AG04450 (cell line): Measurements from ENCODE around the gene ANAPC15. TPM values are rescaled to one million over a fixed set of nuclear protein-coding genes. Genes with fewer than 3 reads are reported as not detected.

Experiments
- CTCF ChIA-PET: fragments of 300-600, 350-600 bp; formaldehyde crosslinking; extraction: SDS; loops from one replicate; lab custom pipeline; 2022; ENCODE audit warnings: antibody characterized with exemption, inconsistent platforms; lab: Charles Lee
- POLR2A ChIA-PET: fragments of 350-600 bp; formaldehyde crosslinking; extraction: SDS; loops from one replicate; lab custom pipeline; 2021; ENCODE audit warnings: antibody characterized with exemption, inconsistent platforms; lab: Yijun Ruan, JAX
- DNase-seq: peaks from one replicate; pipeline ENCODE4 v3.0.0-alpha.2; 2011; ENCODE audit warnings: low read depth, low spot score
- H3K27ac ChIP-seq: one replicate; pipeline ENCODE4 v1.5.1; 2012; ENCODE audit warnings: low read depth, low read length, control low read depth
- H3K27me3 ChIP-seq: one replicate; pipeline ENCODE4 v1.6.0; 2012; ENCODE audit warnings: low read length; ENCODE audit not compliant: control insufficient read depth, insufficient read depth
- H3K4me3 ChIP-seq: 2 replicates; pipeline ENCODE4 v1.5.1; 2011; ENCODE audit warnings: mild to moderate bottlenecking, low read depth, low read length, control low read depth
- H3K9me3 ChIP-seq: 2 replicates; pipeline ENCODE4 v1.5.1; 2012; ENCODE audit warnings: low read length; ENCODE audit not compliant: control insufficient read depth, insufficient read depth
- polyA plus RNA-seq: library from polyadenylated mRNA; depleted of rRNA; stranded (reverse); fragments of >200 nt; gene quantifications from 2 replicates; pipeline ENCODE4 v1.2.3, GENCODE V29; 2011
- TF ChIP-seq, protein P1 (sequence below): IDR thresholded peaks from 2 replicates; pipeline ENCODE4 v1.5.1; 2011; ENCODE audit warnings: low read depth, low read length, control low read depth, inconsistent platforms

Gene ANAPC15
- polyA plus RNA-seq, 1 experiment: 54.5 TPM

DNA sequence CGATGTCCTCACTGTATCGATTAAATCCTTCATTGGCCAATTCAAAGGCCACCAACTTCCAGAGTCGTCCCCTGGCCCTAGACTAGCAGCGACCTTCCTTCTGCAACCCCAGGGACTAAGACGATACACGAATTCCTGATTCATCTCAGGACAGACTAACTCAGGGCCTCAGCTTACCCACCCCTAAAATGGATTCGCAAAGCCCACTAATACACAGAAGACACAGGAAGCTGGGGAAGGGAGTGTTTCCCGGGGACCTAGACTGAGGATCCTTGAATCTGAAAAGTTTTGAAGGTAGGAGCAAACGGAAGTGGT is 9.9 kb downstream of the ANAPC15 start:
- H3K4me3 ChIP-seq: peak overlapping the region; percentile 82
- no peak for DNase-seq
- POLR2A ChIA-PET: interaction anchor here (0.6 to 1.1 kb wide), 3 partner anchors 10 to 62 kb away, joined by 3 to 7 read pairs (median 3); partner anchors contain the start of gene ANAPC15
- H3K9me3 ChIP-seq: no peaks in the 10 kb centered on the region; the same call in none of the 2 replicates
- TF ChIP-seq, protein P1, sequence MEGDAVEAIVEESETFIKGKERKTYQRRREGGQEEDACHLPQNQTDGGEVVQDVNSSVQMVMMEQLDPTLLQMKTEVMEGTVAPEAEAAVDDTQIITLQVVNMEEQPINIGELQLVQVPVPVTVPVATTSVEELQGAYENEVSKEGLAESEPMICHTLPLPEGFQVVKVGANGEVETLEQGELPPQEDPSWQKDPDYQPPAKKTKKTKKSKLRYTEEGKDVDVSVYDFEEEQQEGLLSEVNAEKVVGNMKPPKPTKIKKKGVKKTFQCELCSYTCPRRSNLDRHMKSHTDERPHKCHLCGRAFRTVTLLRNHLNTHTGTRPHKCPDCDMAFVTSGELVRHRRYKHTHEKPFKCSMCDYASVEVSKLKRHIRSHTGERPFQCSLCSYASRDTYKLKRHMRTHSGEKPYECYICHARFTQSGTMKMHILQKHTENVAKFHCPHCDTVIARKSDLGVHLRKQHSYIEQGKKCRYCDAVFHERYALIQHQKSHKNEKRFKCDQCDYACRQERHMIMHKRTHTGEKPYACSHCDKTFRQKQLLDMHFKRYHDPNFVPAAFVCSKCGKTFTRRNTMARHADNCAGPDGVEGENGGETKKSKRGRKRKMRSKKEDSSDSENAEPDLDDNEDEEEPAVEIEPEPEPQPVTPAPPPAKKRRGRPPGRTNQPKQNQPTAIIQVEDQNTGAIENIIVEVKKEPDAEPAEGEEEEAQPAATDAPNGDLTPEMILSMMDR: no peak
- H3K27ac ChIP-seq: peak overlapping the region; percentile 90
- CTCF ChIA-PET: interaction anchor here (1.3 to 6.1 kb wide), 5 partner anchors 12 to 81 kb away, joined by 4 to 52 read pairs (median 15); no protein-coding TSS in a partner anchor
- no peaks in the 10 kb centered on the region for H3K27me3 ChIP-seq

DNA sequence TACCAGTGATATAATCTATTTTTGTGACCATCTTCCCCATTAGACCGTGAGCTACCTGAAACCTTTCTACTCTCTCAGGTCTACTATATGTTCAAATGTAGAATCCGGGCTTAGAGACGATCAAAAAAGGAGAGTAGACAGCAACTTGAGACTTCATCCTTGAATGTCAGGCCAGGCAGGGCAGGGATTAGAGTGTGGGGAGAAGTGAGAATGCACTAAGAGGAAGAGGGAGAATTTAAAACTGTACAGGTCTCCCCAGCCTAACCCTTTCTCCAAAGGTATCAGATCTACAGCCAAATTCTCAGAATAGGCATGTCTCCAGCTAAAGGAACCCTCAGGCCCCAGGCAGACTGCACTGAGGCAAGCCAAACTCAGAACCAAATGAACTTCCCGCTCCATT is 10.3 kb downstream of the ANAPC15 start:
- TF ChIP-seq, protein P1: no peak
- Histone ChIP-seq H3K9me3 (no peaks in the 10 kb centered on the region; the same call in none of the 2 replicates), H3K4me3 (peak overlapping the region; percentile 82), H3K27ac (no peak overlapping the region), H3K27me3 (no peaks in the 10 kb centered on the region)
- ChIA-PET POLR2A (interaction anchor here (0.6 to 1.1 kb wide), 3 partner anchors 10 to 61 kb away, joined by 3 to 7 read pairs (median 3); partner anchors contain the start of gene ANAPC15), CTCF (interaction anchor here (1.3 to 6.1 kb wide), 5 partner anchors 11 to 81 kb away, joined by 4 to 52 read pairs (median 15); no protein-coding TSS in a partner anchor)
- DNase-seq: no peak

DNA sequence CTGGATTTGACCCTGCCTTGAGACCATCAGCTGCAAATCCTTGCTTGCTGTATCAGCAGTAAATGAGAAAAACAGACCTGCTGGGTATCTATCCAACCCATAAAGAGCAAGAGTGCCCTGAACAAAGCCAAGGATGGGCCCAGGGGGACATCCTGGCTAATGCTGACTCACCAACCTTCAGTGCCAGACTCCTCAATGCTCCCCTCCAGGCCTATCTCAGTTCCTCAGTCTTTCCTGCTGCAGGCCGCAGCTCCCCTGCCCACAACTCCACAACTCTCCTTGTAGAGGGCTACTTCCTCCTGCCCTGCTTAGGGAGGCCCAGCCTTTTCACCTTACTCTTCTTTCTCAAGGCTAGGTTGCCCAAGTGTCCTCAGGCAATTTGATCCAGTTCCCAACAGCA is 12.0 kb downstream of the ANAPC15 start:
- Histone ChIP-seq H3K27me3 (no peaks in the 10 kb centered on the region), H3K4me3 (no peak overlapping the region), H3K27ac (no peak overlapping the region), H3K9me3 (no peaks in the 10 kb centered on the region; the same call in none of the 2 replicates)
- DNase-seq: no peak
- ChIA-PET CTCF (interaction anchor here (1.4 to 6.1 kb wide), 4 partner anchors 10 to 123 kb away, joined by 5 to 52 read pairs (median 24); no protein-coding TSS in a partner anchor), POLR2A (interaction anchor here (1.1 kb wide), 1 partner anchor 12 kb away, joined by 3 read pairs; the partner anchor contains the start of gene ANAPC15)
- TF ChIP-seq, protein P1: no peak

DNA sequence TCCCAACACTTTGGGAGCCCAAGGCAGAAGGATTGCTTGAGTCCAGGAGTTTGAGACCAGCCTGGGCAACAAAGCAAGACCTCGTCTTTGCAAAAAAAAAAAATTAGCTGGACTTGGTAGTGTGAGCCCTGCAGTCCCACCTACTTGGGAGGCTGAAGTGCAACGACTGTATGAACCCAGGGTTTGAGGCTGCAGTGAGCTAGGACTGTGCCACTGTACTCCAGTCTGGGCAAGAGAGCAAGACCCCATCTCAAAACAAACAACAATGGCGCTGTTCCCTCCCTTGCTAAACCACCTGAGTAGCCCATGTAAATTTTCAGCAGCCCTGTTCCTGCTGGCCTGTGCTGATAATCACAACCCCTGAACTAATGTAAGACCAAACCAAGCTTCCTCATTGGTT is 12.5 kb downstream of the ANAPC15 start:
- Histone ChIP-seq H3K27me3 (no peaks in the 10 kb centered on the region), H3K27ac (no peak overlapping the region), H3K9me3 (no peaks in the 10 kb centered on the region; the same call in none of the 2 replicates), H3K4me3 (no peak overlapping the region)
- ChIA-PET POLR2A (no interaction called here), CTCF (interaction anchor here (3.0 to 6.1 kb wide), 3 partner anchors 9 to 83 kb away, joined by 15 to 52 read pairs (median 33); no protein-coding TSS in a partner anchor)
- no peak for DNase-seq
- TF ChIP-seq, protein P1: no peak

DNA sequence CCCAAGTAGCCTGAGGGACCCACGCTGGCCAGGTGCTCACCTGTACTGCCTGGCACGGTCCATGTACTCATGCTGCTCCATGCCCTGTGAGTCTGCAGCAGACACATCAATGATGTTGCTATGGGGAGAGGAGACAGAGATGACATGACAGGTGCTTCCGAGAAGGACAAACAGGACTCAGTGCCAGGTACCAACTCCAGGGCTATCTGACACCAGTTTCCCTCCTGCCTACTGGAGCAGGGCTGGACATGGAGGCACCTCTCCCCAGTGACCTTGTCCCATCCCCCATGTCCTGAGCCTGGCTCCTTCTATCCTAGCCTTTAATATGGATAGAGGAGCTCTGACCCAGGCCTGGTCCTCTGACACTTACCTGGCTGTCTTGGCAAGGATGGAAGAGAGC is 13.8 kb downstream of the ANAPC15 start:
- Histone ChIP-seq H3K9me3 (no peaks in the 10 kb centered on the region; the same call in none of the 2 replicates), H3K27me3 (no peaks in the 10 kb centered on the region), H3K27ac (no peak overlapping the region), H3K4me3 (no peak overlapping the region)
- DNase-seq: no peak
- CTCF ChIA-PET: interaction anchor here (0.8 to 6.1 kb wide), 4 partner anchors 8 to 332 kb away, joined by 3 to 52 read pairs (median 18); no protein-coding TSS in a partner anchor
- POLR2A ChIA-PET: interaction anchor here (0.6 kb wide), 1 partner anchor 67 kb away, joined by 7 read pairs; no protein-coding TSS in a partner anchor
- TF ChIP-seq, protein P1: no peak
